Measurements from ENCODE around the gene GPR173. TPM values are rescaled to one million over a fixed set of nuclear protein-coding genes. Genes with fewer than 3 reads are reported as not detected.

Gene GPR173
- total and polyA plus RNA-seq, 2 experiments from 2014 or later = 0.92 to 7.7 TPM

- peak overlapping the region; percentile 84; the same call in 1 of the 2 replicates for H3K27ac Mint-ChIP-seq
- no peaks in the 10 kb centered on the region for H3K27me3 ChIP-seq (ENCODE audit: insufficient read depth)
- H3K4me2 ChIP-seq = peak overlapping the region; percentile 84
- H3K36me3 ChIP-seq (ENCODE audit: insufficient read depth) = no peaks in the 10 kb centered on the region
- no peaks in the 10 kb centered on the region for H3K9me2 ChIP-seq (ENCODE audit: insufficient read depth)
- no peaks in the 10 kb centered on the region; the same call in 1 of the 2 replicates for H3K79me2 ChIP-seq (replicated peaks; ENCODE audit: insufficient read depth)
- TF ChIP-seq CTCF (conservative IDR thresholded peaks at IDR 0.05; ENCODE audit: low read depth in 2 of 2) (no peak), ZNF114 (CRISPR knock-in tag; IDR thresholded peaks at IDR 0.05) (no peak), ZNF331 (CRISPR knock-in tag; IDR thresholded peaks at IDR 0.05; ENCODE audit: low read depth) (no peak), ETS1 (IDR thresholded peaks at IDR 0.05) (no peak), REST (IDR thresholded peaks at IDR 0.05; ENCODE audit: unreplicated experiment) (no peak), EZH2phosphoT487 (IDR thresholded peaks at IDR 0.05; ENCODE audit: unreplicated experiment) (no peak), NANOG (IDR thresholded peaks at IDR 0.05; ENCODE audit: borderline replicate concordance) (no peak), POLR2AphosphoS5 (IDR thresholded peaks at IDR 0.05; ENCODE audit: low read depth) (no peak), EZH2 (IDR thresholded peaks at IDR 0.05; ENCODE audit: low read depth, unreplicated experiment) (no peak), ZNF462 (CRISPR knock-in tag; IDR thresholded peaks at IDR 0.05) (no peak)
- H3K36me3 Mint-ChIP-seq (ENCODE audit: low read depth) = peaks cover 3% of the 10 kb centered on the region
- ATAC-seq (no peak), DNase-seq (ENCODE audit: low spot score) (no peak)
- H3F3A ChIP-seq (replicated peaks; ENCODE audit: low read depth) = no peaks in the 10 kb centered on the region
- no peak overlapping the region for H3K27ac ChIP-seq (ENCODE audit: low read depth)
- H3K27me3 Mint-ChIP-seq (ENCODE audit: insufficient read depth, low read depth, poor library complexity) = peaks cover 4% of the 10 kb centered on the region
- peak overlapping the region; percentile 94 for H3K4me3 Mint-ChIP-seq
- peaks cover 11% of the 10 kb centered on the region; the same call in 2 of the 3 replicates for H3K4me1 Mint-ChIP-seq
- no peaks in the 10 kb centered on the region for H4K20me1 ChIP-seq (replicated peaks; ENCODE audit: insufficient read depth)
- peak overlapping the region; percentile 73 for H3K4me3 ChIP-seq
- no peaks in the 10 kb centered on the region for H3K4me1 ChIP-seq (ENCODE audit: insufficient read depth)
- no peaks in the 10 kb centered on the region for H3K9me3 Mint-ChIP-seq
- H2AFZ ChIP-seq = peak overlapping the region; percentile 86
These were observed 46.0 kb downstream of the GPR173 start for GRCh38 chrX:53094582-53094905.
